CD4-positive, alpha-beta T cell treated with Interferon alpha-2 for 1 hour (primary cell): ENCODE results near the gene SPTBN4.
"Not testable (repeated sequence)": the region's sequence is repeated elsewhere in the genome, so short reads cannot be mapped to it uniquely, and the experiment has no call there.

ENCODE experiments used
- DNase-seq, 2 donors: peaks; one replicate each; pipeline ENCODE4 v3.0.0-alpha.2; 2020 to 2022

SPTBN4 gene

GRCh38 chr19:40466985-40467734 lies at the start of gene SPTBN4:
Gene SPTBN4, plus strand, starts transcription at chr19:40467001. Its CDS starts 5,621 bp downstream, at chr19:40472622.
- DNase-seq, result no peak

- no peak for DNase-seq
Observed at GRCh38 chr19:40417643-40417981, 49.2 kb upstream of the SPTBN4 start.

- no peak for DNase-seq
Observed at GRCh38 chr19:40418040-40418439, 48.8 kb upstream of the SPTBN4 start.

- no peak for DNase-seq
Observed at GRCh38 chr19:40419066-40419612, 47.7 kb upstream of the SPTBN4 start.

- no peak for DNase-seq
Observed at GRCh38 chr19:40419780-40420179, 47.0 kb upstream of the SPTBN4 start.

- no peak for DNase-seq
Observed at GRCh38 chr19:40420451-40420765, 46.4 kb upstream of the SPTBN4 start.

- peak; percentile 77 to 85 for DNase-seq
Observed at GRCh38 chr19:40420766-40421765, 45.7 kb upstream of the SPTBN4 start.

GRCh38 chr19:40421993-40422747 lies 44.6 kb upstream of the SPTBN4 start:
- no peak for DNase-seq

GRCh38 chr19:40422748-40423566 lies 43.8 kb upstream of the SPTBN4 start:
- no peak for DNase-seq

GRCh38 chr19:40423938-40424337 lies 42.9 kb upstream of the SPTBN4 start:
- no peak for DNase-seq

- no peak for DNase-seq
Observed at GRCh38 chr19:40424637-40425449, 42.0 kb upstream of the SPTBN4 start.

- peak; percentile 100 for DNase-seq
Observed at GRCh38 chr19:40425450-40426287, 41.1 kb upstream of the SPTBN4 start, which contains the start of gene SERTAD1. Gene SERTAD1, minus strand, starts transcription at chr19:40425992. Its CDS starts 2,446 bp downstream, at chr19:40423546.

- DNase-seq, result not testable (repeated sequence)
Observed at GRCh38 chr19:40428197-40428596, 38.6 kb upstream of the SPTBN4 start.

GRCh38 chr19:40430242-40430641 lies 36.6 kb upstream of the SPTBN4 start:
- DNase-seq, result not testable (repeated sequence)

GRCh38 chr19:40431698-40432097 lies 35.1 kb upstream of the SPTBN4 start:
- DNase-seq, result no peak

GRCh38 chr19:40432760-40433159 lies 34.0 kb upstream of the SPTBN4 start:
- not testable (repeated sequence) for DNase-seq

- DNase-seq, result peak; percentile 67 to 74
Observed at GRCh38 chr19:40433391-40434216, 33.2 kb upstream of the SPTBN4 start.

GRCh38 chr19:40438284-40438683 lies 28.5 kb upstream of the SPTBN4 start:
- no peak for DNase-seq

GRCh38 chr19:40441719-40442253 lies 25.0 kb upstream of the SPTBN4 start:
- no peak for DNase-seq
